HEK293 (cell line): ENCODE results near the gene RNF13.
A peak's percentile ranks its signal among the peaks of the same experiment; 100 is the strongest.

Experiments used
- CTCF ChIA-PET: fragments of 350-600 bp; formaldehyde crosslinking; extraction: SDS; loops from one replicate; lab custom pipeline; 2021; ENCODE audit warnings: antibody characterized with exemption; lab: Yijun Ruan, JAX
- POLR2A ChIA-PET: fragments of 300-600 bp; formaldehyde crosslinking; extraction: SDS; loops from one replicate; lab custom pipeline; 2020; ENCODE audit warnings: antibody characterized with exemption, inconsistent platforms; lab: Yijun Ruan, JAX
- H3K27ac ChIP-seq: fragments of 200-500 bp; sonication (Bioruptor generic); 2 replicates; pipeline ENCODE4 v1.5.1; 2014; ENCODE audit warnings: low read depth, low read length, control low read depth, inconsistent platforms; ENCODE audit errors: extremely low read depth
- H3K36me3 ChIP-seq, 2 experiments: fragments of 200-500 bp in 1 of 2; sonication (Bioruptor generic) in 1 of 2; 1 replicate in 1 of 2; 2 replicates in 1 of 2; pipeline ENCODE4 v1.5.1; 2014 to 2017; ENCODE audit warnings: inconsistent platforms in 2 of 2, low read length in 2 of 2; ENCODE audit not compliant: control insufficient read depth in 2 of 2, insufficient read depth in 1 of 2
- H3K4me1 ChIP-seq: fragments of 200-500 bp; sonication (Bioruptor generic); 2 replicates; pipeline ENCODE4 v1.5.1; 2014; ENCODE audit warnings: mild to moderate bottlenecking, low read length, inconsistent platforms; ENCODE audit not compliant: control insufficient read depth, insufficient read depth
- H3K4me3 ChIP-seq: 2 replicates; pipeline ENCODE4 v1.5.1; 2011; ENCODE audit warnings: low read depth, mild to moderate bottlenecking, control low read depth, low read length, moderate library complexity
- H3K9me3 ChIP-seq: fragments of 200-500 bp; sonication (Bioruptor generic); 2 replicates; pipeline ENCODE4 v1.5.1; 2014; ENCODE audit warnings: low read depth, low read length, inconsistent platforms; ENCODE audit not compliant: control insufficient read depth, insufficient read depth
- FEZF1 ChIP-seq: fragments of 450-650 bp; formaldehyde crosslinking; IDR thresholded peaks from 2 replicates; pipeline ENCODE4 v1.5.1; 2016; ENCODE audit warnings: missing biosample characterization, missing genetic modification characterization
- KLF8 ChIP-seq: fragments of 450-650 bp; formaldehyde crosslinking; IDR thresholded peaks from 2 replicates; pipeline ENCODE4 v1.5.1; 2016; ENCODE audit warnings: missing biosample characterization, missing genetic modification characterization
- KLF9 ChIP-seq: fragments of 450-650 bp; formaldehyde crosslinking; IDR thresholded peaks from 2 replicates; pipeline ENCODE4 v1.5.1; 2016; ENCODE audit warnings: missing biosample characterization, missing genetic modification characterization, low read depth
- MEIS1 ChIP-seq: sonication (generic); formaldehyde crosslinking; IDR thresholded peaks from 2 replicates; pipeline ENCODE4 v1.8.1; 2022; ENCODE audit warnings: missing genetic modification reagents, mild to moderate bottlenecking, borderline replicate concordance
- RBAK ChIP-seq: fragments of 450-650 bp; formaldehyde crosslinking; IDR thresholded peaks from 2 replicates; pipeline ENCODE4 v1.5.1; 2016; ENCODE audit warnings: missing biosample characterization, missing genetic modification characterization
- ZFHX2 ChIP-seq: fragments of 450-650 bp; formaldehyde crosslinking; conservative IDR thresholded peaks from 2 replicates; pipeline ENCODE4 v1.5.1; 2016; ENCODE audit warnings: missing biosample characterization, missing genetic modification characterization
- ZFP41 ChIP-seq: fragments of 450-650 bp; formaldehyde crosslinking; IDR thresholded peaks from 2 replicates; pipeline ENCODE4 v1.5.1; 2016; ENCODE audit warnings: missing biosample characterization, missing genetic modification characterization, borderline replicate concordance
- ZNF10 ChIP-seq: fragments of 450-650 bp; formaldehyde crosslinking; IDR thresholded peaks from 2 replicates; pipeline ENCODE4 v1.5.1; 2017; ENCODE audit warnings: missing biosample characterization, missing genetic modification characterization
- ZNF140 ChIP-seq: fragments of 450-650 bp; formaldehyde crosslinking; IDR thresholded peaks from 2 replicates; pipeline ENCODE4 v1.5.1; 2016; ENCODE audit warnings: missing biosample characterization, missing genetic modification characterization
- ZNF366 ChIP-seq: fragments of 450-650 bp; formaldehyde crosslinking; conservative IDR thresholded peaks from 2 replicates; pipeline ENCODE4 v1.5.1; 2016; ENCODE audit warnings: missing biosample characterization, missing genetic modification characterization
- ZNF394 ChIP-seq: fragments of 450-650 bp; formaldehyde crosslinking; IDR thresholded peaks from 2 replicates; pipeline ENCODE4 v1.5.1; 2016; ENCODE audit warnings: missing biosample characterization, missing genetic modification characterization, mild to moderate bottlenecking, moderate library complexity, borderline replicate concordance
- ZNF561 ChIP-seq: fragments of 450-650 bp; IDR thresholded peaks from 2 replicates; pipeline ENCODE4 v1.5.1; 2018; ENCODE audit warnings: missing biosample characterization, missing genetic modification characterization, borderline replicate concordance
- ZNF580 ChIP-seq: fragments of 450-650 bp; formaldehyde crosslinking; IDR thresholded peaks from 2 replicates; pipeline ENCODE4 v1.5.1; 2016; ENCODE audit warnings: missing biosample characterization, missing genetic modification characterization
- ZNF596 ChIP-seq: fragments of 450-650 bp; IDR thresholded peaks from 2 replicates; pipeline ENCODE4 v1.5.0; 2018; ENCODE audit warnings: missing biosample characterization, mild to moderate bottlenecking, missing genetic modification characterization, moderate library complexity
- ZNF76 ChIP-seq: fragments of 450-650 bp; formaldehyde crosslinking; IDR thresholded peaks from 2 replicates; pipeline ENCODE4; 2016; ENCODE audit warnings: low read depth, missing biosample characterization, missing genetic modification characterization, borderline replicate concordance
- ZNF791 ChIP-seq: fragments of 450-650 bp; formaldehyde crosslinking; IDR thresholded peaks from 2 replicates; pipeline ENCODE4 v1.5.1; 2016; ENCODE audit warnings: missing biosample characterization, missing genetic modification characterization
- ZNF792 ChIP-seq: fragments of 450-650 bp; formaldehyde crosslinking; IDR thresholded peaks from 2 replicates; pipeline ENCODE4 v1.5.1; 2016; ENCODE audit warnings: missing biosample characterization, missing genetic modification characterization
- ZNF837 ChIP-seq: fragments of 450-650 bp; formaldehyde crosslinking; IDR thresholded peaks from 2 replicates; pipeline ENCODE4 v1.5.1; 2016; ENCODE audit warnings: missing biosample characterization, missing genetic modification characterization
- TF ChIP-seq, protein P1 (sequence below): fragments of 450-650 bp; formaldehyde crosslinking; IDR thresholded peaks from 2 replicates; pipeline ENCODE4; 2016; ENCODE audit warnings: missing biosample characterization, missing genetic modification characterization
- TF ChIP-seq, protein P2 (sequence below): fragments of 450-650 bp; formaldehyde crosslinking; IDR thresholded peaks from 2 replicates; pipeline ENCODE4 v1.5.1; 2016; ENCODE audit warnings: missing biosample characterization, missing genetic modification characterization

RNF13 gene

DNA sequence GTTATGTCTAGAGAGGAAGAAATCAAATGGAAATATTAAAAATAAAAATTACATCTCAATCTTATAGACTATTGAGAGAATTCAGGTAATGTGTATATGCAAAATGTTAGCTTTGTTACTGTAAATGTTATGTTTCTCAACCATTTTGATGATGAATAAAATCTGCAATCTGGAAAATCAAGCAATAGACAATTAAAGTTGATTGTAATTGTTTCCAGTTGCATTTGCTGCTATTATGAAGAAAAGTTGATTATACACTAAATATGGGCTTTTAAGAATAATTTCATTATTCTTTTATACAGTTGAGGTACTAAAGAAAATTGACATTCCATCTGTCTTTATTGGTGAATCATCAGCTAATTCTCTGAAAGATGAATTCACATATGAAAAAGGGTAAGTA lies 88.8 kb downstream of the RNF13 start (continued):
- no peak for TF ChIP-seq ZNF76 (tag by site-specific recombination)
- TF ChIP-seq ZNF140: no peak
- no peak for TF ChIP-seq KLF8
- TF ChIP-seq, protein P1, sequence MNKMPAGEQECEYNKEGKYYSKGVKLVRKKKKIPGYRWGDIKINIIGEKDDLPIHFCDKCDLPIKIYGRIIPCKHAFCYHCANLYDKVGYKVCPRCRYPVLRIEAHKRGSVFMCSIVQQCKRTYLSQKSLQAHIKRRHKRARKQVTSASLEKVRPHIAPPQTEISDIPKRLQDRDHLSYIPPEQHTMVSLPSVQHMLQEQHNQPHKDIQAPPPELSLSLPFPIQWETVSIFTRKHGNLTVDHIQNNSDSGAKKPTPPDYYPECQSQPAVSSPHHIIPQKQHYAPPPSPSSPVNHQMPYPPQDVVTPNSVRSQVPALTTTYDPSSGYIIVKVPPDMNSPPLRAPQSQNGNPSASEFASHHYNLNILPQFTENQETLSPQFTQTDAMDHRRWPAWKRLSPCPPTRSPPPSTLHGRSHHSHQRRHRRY (tag by site-specific recombination): no peak
- TF ChIP-seq ZNF596 (tag by site-specific recombination): no peak
- TF ChIP-seq ZNF792 (tag by site-specific recombination): no peak
- TF ChIP-seq ZNF366: no peak
- TF ChIP-seq, all 188 proteins: peak for 0

GRCh38 chr3:149902498-149903139 lies 89.6 kb downstream of the RNF13 start:
- TF ChIP-seq KLF9 (tag by site-specific recombination): no peak
- TF ChIP-seq RBAK (tag by site-specific recombination): no peak
- TF ChIP-seq ZFHX2 (tag by site-specific recombination): no peak
- no peak for TF ChIP-seq ZNF837 (tag by site-specific recombination)
- TF ChIP-seq MEIS1 (CRISPR knock-in tag): no peak
- no peak for TF ChIP-seq ZNF561
- no peak for TF ChIP-seq ZNF394 (tag by site-specific recombination)
- CTCF ChIA-PET: interaction anchor here (3.3 kb wide), 1 partner anchor 23 kb away, joined by 15 read pairs; no protein-coding TSS in a partner anchor
- no peaks in the 10 kb centered on the region for H3K4me1 ChIP-seq
- H3K27ac ChIP-seq: no peak overlapping the region
- peaks cover 0 to 2% of the 10 kb centered on the region in 2 experiments; a peak in 1 of 3 replicates for H3K36me3 ChIP-seq
- no peak overlapping the region for H3K4me3 ChIP-seq
- POLR2A ChIA-PET: no interaction called here
- H3K9me3 ChIP-seq: no peaks in the 10 kb centered on the region

DNA sequence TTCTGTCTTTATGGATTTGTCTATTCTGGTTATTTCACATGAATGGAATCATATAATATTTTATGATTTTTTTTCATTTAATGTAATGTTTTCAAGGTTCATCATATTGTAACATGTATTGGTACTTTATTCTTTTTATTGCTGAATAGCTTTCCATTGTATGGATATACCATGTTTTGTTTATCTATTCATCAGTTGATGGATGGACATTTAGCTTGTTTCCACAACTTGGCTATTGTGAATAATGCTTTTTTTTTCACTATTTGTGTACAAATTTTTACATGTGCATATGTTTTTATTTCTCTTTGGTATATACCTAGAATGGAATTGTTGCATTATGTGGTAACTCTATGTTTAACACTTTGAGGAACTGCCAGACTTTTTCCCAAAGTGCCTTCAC lies 93.0 kb downstream of the RNF13 start:
- Histone ChIP-seq H3K4me1 (no peaks in the 10 kb centered on the region), H3K9me3 (no peaks in the 10 kb centered on the region), H3K36me3 (no peaks in the 10 kb centered on the region), H3K4me3 (no peak overlapping the region), H3K27ac (no peak overlapping the region)
- TF ChIP-seq ZNF10 (0 out of 2 replicates have a peak, but pooled peaks have one; percentile 43), ZFP41 (tag by site-specific recombination) (no peak)
- CTCF ChIA-PET: interaction anchor here (0.6 kb wide), 1 partner anchor 322 kb away, joined by 4 read pairs; no protein-coding TSS in a partner anchor
- POLR2A ChIA-PET: interaction anchor here (0.7 kb wide), 1 partner anchor 33 kb away, joined by 7 read pairs; no protein-coding TSS in a partner anchor

DNA sequence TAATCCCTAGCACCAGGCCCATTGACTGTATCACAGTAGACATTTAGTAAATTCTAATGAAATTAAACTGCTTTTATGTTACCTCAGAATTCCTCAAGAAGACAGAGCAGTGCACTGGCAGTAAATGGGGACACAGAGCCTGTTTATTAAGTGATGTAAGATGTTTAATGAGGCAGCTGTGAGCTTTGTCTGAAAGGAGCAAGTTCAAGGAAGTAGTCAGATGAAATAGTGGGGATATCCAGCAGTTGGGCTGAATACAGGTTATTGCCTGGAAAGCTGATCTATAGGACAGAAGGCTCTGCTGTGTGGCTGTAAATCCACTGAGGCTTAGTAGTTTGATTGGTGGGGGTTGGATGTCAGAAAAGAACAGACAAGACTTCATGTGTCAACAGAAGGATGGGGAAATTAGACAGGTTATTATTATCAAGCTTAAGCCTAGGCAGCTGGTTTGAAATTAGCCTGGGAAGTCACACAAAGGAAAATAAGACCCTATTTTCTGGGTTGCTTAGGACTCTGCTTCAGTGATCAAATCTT lies 95.5 kb downstream of the RNF13 start:
- POLR2A ChIA-PET: no interaction called here
- CTCF ChIA-PET: interaction anchor here (0.6 kb wide), 1 partner anchor 9 kb away, joined by 3 read pairs; no protein-coding TSS in a partner anchor
- H3K4me3 ChIP-seq: no peak overlapping the region
- H3K9me3 ChIP-seq: no peaks in the 10 kb centered on the region
- H3K4me1 ChIP-seq: no peaks in the 10 kb centered on the region
- peaks cover 0 to 3% of the 10 kb centered on the region in 2 experiments; a peak in 1 of 3 replicates for H3K36me3 ChIP-seq
- H3K27ac ChIP-seq: no peak overlapping the region
- TF ChIP-seq, protein P2, sequence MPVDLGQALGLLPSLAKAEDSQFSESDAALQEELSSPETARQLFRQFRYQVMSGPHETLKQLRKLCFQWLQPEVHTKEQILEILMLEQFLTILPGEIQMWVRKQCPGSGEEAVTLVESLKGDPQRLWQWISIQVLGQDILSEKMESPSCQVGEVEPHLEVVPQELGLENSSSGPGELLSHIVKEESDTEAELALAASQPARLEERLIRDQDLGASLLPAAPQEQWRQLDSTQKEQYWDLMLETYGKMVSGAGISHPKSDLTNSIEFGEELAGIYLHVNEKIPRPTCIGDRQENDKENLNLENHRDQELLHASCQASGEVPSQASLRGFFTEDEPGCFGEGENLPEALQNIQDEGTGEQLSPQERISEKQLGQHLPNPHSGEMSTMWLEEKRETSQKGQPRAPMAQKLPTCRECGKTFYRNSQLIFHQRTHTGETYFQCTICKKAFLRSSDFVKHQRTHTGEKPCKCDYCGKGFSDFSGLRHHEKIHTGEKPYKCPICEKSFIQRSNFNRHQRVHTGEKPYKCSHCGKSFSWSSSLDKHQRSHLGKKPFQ (tag by site-specific recombination): no peak
- no peak for TF ChIP-seq ZNF791
- no peak for TF ChIP-seq ZNF580 (tag by site-specific recombination)
- no peak for TF ChIP-seq FEZF1
- TF ChIP-seq, all 188 proteins: peak for 0
